ENCODE measurements around the gene P2RY11.
A peak's percentile ranks its signal among the peaks of the same experiment; 100 is the strongest.

P2RY11 gene

DNA sequence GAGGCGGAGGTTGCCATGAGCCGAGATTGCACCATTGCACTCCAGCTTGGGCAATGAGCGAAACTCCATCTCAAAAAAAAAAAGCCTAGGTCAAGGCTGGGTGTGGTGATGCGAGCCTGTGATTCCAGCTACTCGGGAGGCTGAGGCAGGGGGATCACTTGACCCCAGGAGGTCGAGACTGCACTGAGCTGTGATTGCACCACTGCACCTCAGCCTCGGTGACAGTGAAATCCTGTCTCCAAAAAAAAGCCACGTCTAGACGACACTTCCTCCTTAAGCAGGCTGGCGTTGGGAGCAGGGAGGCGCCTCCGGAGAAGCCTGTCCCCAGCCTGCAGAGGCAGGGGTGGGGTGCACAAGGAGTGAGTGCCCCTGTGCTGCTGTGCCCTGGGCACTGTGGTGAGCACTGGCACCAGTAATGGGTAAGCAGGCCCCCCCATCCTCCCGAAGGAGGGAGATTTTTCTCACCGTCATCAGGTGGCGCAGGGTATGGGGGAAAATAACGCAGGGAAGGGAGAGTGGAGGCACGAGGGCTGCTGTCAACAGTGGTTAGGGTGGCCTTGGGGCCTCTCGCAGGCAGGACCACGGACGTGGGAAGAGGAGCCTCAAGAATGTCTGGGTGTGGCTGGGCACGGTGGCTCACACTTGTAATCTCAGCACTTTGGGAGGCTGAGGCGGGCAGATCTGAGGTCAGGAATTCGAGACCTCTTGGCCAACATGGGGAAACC is 706 bp downstream of the P2RY11 start:
- Mint-ChIP-seq H3K4me1 (peaks cover 56% of the 10 kb centered on the region), H3K4me3 (peak overlapping the region; percentile 85), H3K36me3 (ENCODE audit: insufficient read depth) (peaks cover 81% of the 10 kb centered on the region), H3K27ac (ENCODE audit: low read depth) (peak overlapping the region; percentile 99), H3K9me3 (no peaks in the 10 kb centered on the region), H3K27me3 (no peaks in the 10 kb centered on the region)
- ATAC-seq (replicated peaks; ENCODE audit: extremely low read depth, poor library complexity, severe bottlenecking), result peak; percentile 57
- peak; percentile 52 to 67 for DNase-seq (ENCODE audit: low spot score in 2 of 2)

DNA sequence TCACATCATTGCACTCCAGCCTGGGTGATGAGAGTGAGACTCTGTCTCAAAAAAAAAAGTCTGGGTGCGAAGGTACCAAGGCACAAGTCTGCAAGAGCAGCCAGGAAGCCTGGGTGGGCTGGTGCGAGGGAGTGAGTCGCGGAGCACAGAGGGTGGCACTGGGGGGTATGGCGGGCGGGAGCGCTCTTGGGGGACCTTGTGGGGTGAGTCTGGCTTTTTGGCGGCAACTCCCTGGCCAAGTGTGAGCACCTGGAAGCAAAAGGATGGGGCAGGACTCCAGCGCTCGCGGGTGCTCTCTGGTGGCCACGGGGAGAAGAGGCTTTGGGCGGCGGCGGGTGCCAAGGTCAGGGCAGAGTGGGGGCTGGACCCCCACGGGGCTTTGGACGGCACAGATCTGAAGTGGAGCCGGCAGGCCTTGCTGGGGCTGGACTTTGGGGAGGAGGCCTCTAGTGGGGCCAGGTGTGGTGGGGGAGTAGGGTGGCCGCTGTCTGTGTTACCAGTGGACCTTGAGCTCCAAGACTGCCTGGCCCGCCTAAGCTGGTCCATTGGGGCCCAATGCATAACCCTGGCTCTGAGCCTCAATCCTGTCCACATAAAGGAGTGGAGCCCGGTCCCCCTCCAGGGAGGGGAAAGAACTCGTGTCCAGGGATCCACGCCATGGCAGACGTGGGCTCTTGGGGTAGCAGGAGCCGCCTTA is 1.6 kb downstream of the P2RY11 start:
- H3K27me3 Mint-ChIP-seq, result no peaks in the 10 kb centered on the region
- H3K4me1 Mint-ChIP-seq, result peaks cover 51% of the 10 kb centered on the region
- peaks cover 79% of the 10 kb centered on the region for H3K36me3 Mint-ChIP-seq (ENCODE audit: insufficient read depth)

GRCh38 chr19:10113592-10113963 is 2.1 kb downstream of the P2RY11 start:
- Mint-ChIP-seq H3K27ac (ENCODE audit: low read depth) (peak overlapping the region; percentile 99), H3K4me1 (peaks cover 51% of the 10 kb centered on the region), H3K4me3 (peak overlapping the region; percentile 85), H3K36me3 (ENCODE audit: insufficient read depth) (peaks cover 80% of the 10 kb centered on the region), H3K27me3 (no peaks in the 10 kb centered on the region), H3K9me3 (no peaks in the 10 kb centered on the region)
- ATAC-seq (replicated peaks; ENCODE audit: extremely low read depth, poor library complexity, severe bottlenecking) (no peak), DNase-seq (ENCODE audit: low spot score in 2 of 2) (no peak)

More for the DNA sequence above, 1.6 kb downstream of the P2RY11 start:
- Mint-ChIP-seq H3K4me3 (peak overlapping the region; percentile 85), H3K27ac (ENCODE audit: low read depth) (peak overlapping the region; percentile 99), H3K9me3 (no peaks in the 10 kb centered on the region)
- ATAC-seq (replicated peaks; ENCODE audit: extremely low read depth, poor library complexity, severe bottlenecking) (peak; percentile 73), DNase-seq (ENCODE audit: low spot score in 2 of 2) (peak; percentile 62 to 70)

DNA sequence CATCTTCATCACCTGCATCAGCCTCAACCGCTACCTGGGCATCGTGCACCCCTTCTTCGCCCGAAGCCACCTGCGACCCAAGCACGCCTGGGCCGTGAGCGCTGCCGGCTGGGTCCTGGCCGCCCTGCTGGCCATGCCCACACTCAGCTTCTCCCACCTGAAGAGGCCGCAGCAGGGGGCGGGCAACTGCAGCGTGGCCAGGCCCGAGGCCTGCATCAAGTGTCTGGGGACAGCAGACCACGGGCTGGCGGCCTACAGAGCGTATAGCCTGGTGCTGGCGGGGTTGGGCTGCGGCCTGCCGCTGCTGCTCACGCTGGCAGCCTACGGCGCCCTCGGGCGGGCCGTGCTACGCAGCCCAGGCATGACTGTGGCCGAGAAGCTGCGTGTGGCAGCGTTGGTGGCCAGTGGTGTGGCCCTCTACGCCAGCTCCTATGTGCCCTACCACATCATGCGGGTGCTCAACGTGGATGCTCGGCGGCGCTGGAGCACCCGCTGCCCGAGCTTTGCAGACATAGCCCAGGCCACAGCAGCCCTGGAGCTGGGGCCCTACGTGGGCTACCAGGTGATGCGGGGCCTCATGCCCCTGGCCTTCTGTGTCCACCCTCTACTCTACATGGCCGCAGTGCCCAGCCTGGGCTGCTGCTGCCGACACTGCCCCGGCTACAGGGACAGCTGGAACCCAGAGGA is 2.6 kb downstream of the P2RY11 start:
- H3K27ac Mint-ChIP-seq (ENCODE audit: low read depth), result peak overlapping the region; percentile 99
- H3K4me1 Mint-ChIP-seq, result peaks cover 56% of the 10 kb centered on the region
- no peak for ATAC-seq (replicated peaks; ENCODE audit: extremely low read depth, poor library complexity, severe bottlenecking)
- peaks cover 79% of the 10 kb centered on the region for H3K36me3 Mint-ChIP-seq (ENCODE audit: insufficient read depth)
- H3K9me3 Mint-ChIP-seq, result no peaks in the 10 kb centered on the region
- peak overlapping the region; percentile 85 for H3K4me3 Mint-ChIP-seq
- no peak for DNase-seq (ENCODE audit: low spot score in 2 of 2)
- H3K27me3 Mint-ChIP-seq, result no peaks in the 10 kb centered on the region

DNA sequence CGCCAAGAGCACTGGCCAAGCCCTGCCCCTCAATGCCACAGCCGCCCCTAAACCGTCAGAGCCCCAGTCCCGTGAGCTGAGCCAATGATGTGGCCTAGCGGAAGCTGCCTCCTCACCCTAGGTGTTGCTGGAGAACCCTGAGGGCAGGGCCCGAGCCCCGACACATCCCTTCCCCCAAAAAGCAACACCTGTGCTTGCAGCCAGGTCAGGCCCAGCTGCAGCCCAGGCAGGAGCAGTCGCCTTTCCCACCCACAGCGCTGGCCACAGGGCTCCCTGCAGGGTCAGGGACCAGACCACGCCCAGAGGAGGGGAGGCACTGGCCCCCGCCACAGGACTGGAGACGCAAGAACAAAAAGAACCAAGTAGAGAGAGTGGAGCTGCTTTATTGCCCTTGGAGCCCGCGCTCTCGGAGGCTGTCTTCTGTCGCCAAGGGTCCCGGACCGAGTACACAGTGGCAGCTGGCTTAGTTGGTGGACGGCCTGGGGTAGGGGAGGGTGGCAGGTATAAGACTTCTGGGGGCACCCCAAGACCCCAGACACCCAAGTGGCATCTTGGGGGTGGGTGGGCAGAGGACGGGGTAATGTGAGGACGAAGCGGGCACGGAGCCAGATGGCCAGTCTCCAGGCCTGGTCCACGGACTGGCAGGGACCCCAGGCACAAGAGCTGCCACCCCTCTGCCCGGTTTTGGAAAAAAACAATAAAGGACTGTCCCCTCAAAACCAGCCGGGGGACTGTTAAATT is 3.3 kb downstream of the P2RY11 start:
- H3K27me3 Mint-ChIP-seq, result no peaks in the 10 kb centered on the region
- H3K27ac Mint-ChIP-seq (ENCODE audit: low read depth), result peak overlapping the region; percentile 81
- ATAC-seq (replicated peaks; ENCODE audit: extremely low read depth, poor library complexity, severe bottlenecking) (no peak), DNase-seq (ENCODE audit: low spot score in 2 of 2) (no peak)
- H3K4me3 Mint-ChIP-seq, result peak overlapping the region; percentile 61
- peaks cover 77% of the 10 kb centered on the region for H3K36me3 Mint-ChIP-seq (ENCODE audit: insufficient read depth)
- no peaks in the 10 kb centered on the region for H3K9me3 Mint-ChIP-seq
- peaks cover 62% of the 10 kb centered on the region for H3K4me1 Mint-ChIP-seq

DNA sequence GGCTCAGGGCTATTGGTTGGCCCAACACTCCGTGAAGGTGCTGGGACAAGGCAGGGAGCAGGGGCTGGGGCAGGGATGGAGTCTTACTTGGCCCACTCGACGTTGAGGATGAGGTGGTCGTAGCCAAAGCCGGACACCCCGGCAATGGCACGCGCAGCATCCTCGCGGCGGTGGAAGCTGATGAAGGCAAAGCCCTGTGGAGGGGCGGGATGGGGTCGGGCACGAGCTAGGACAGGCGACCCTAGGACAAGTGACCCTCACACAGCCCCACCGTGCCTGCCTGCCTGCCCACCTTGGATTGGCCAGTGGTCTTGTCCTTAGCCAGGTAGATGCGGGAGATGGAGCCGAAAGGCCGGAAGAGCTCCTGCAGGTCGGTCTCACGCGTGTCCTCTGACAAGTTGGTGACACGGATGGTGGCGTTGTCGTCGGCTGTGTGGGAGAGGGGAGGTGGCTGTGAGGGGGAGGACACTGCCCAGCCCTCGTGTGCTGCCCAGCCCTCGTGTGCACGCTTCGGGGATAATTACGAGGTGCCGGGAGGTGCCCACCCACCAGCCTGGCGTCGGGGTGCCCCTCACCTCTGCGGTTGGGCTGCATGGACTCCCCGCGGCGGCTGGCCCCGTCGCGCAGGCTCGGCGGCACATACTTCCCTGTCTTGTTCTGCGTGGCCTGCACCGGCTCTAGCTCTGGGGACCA is 4.0 kb downstream of the P2RY11 start:
- Mint-ChIP-seq H3K36me3 (ENCODE audit: insufficient read depth) (peaks cover 72% of the 10 kb centered on the region), H3K4me3 (peak overlapping the region; percentile 44), H3K27me3 (no peaks in the 10 kb centered on the region), H3K9me3 (no peaks in the 10 kb centered on the region), H3K4me1 (peaks cover 59% of the 10 kb centered on the region), H3K27ac (ENCODE audit: low read depth) (peak overlapping the region; percentile 72)
- DNase-seq (ENCODE audit: low spot score in 2 of 2) (no peak), ATAC-seq (replicated peaks; ENCODE audit: extremely low read depth, poor library complexity, severe bottlenecking) (no peak)

DNA sequence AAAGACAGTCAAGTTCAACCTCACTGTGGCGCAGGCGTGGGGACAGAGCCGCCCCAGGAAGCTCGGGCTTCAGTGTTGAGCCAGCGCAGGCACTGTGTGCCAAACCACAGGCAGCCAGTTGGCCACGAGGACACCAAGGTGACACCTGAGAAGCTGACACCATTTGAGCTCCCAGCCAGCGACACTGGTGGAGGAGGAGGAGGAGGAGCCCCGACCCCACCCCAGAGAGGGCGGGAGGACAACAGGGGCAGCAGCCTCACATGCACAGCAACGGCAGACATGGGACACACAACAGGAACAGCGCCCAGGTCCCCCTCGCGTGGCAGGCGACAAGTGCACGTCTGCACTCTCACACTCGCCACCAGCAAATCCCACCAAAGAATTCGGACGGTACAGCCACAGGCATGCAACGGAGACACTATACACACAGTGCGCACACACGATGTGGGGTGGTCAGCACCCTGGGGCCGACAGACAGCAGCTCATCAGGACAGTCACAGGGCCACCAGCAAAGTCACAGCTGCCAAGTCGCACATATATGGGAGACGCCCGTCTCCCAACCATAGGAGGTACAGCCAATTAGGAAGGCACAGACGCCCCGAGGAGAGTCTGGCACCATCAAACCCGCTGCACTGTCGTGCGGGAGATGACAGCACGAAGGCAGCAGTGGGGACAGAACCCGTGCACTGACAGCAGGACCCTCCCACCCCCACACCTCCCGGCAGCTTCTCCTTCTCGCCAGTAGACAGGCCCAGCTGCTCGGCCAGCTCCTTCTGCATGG is 4.8 kb downstream of the P2RY11 start:
- Mint-ChIP-seq H3K36me3 (ENCODE audit: insufficient read depth) (peaks cover 66% of the 10 kb centered on the region), H3K4me1 (peaks cover 54% of the 10 kb centered on the region), H3K9me3 (no peaks in the 10 kb centered on the region), H3K27ac (ENCODE audit: low read depth) (peak overlapping the region; percentile 72), H3K27me3 (no peaks in the 10 kb centered on the region), H3K4me3 (peak overlapping the region; percentile 44)
- ATAC-seq (replicated peaks; ENCODE audit: extremely low read depth, poor library complexity, severe bottlenecking) (no peak), DNase-seq (ENCODE audit: low spot score in 2 of 2) (no peak)

DNA sequence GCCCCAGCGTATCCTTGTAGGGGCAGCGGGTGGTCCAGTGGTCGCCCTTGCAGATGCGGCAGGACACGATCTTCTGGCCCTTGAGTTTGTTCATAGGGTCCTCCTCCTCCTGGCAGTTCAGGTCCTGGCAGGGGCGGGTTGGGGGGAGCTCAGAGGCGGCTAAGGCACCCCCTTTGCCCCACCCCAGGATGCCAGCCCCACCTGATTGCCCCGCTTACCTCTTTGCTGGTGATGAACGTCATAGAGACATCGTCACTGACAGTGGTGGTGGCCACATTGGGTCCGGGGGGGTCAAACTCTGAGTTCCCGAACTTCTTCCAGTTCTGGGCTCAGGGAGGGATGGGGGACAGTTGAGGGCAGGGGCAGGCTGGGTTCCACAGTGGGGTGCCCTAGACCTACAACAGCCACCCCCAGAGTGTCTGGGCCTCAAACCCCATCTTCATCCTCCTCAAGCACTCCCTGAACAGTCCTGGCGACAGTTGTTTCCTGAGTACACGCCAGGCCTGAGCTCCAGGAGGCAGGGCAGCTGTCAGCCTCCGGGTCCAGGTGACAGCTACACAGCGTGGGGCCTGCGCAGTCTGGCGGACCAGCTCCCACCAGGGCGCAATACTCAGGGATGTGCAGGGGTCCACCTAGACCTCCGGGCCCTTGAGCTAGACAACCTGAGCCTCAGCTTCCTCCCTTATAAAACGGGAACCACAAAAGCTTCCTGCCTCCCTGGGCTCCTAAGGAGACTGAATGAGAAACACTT is 5.5 kb downstream of the P2RY11 start:
- Mint-ChIP-seq H3K36me3 (ENCODE audit: insufficient read depth) (peaks cover 58% of the 10 kb centered on the region), H3K27ac (ENCODE audit: low read depth) (peak overlapping the region; percentile 72), H3K4me3 (no peak overlapping the region), H3K9me3 (no peaks in the 10 kb centered on the region), H3K4me1 (peaks cover 48% of the 10 kb centered on the region), H3K27me3 (no peaks in the 10 kb centered on the region)
- DNase-seq (ENCODE audit: low spot score in 2 of 2), result no peak
- ATAC-seq (replicated peaks; ENCODE audit: extremely low read depth, poor library complexity, severe bottlenecking), result no peak

- Mint-ChIP-seq H3K36me3 (ENCODE audit: insufficient read depth) (peaks cover 42% of the 10 kb centered on the region), H3K27me3 (no peaks in the 10 kb centered on the region), H3K27ac (ENCODE audit: low read depth) (peak overlapping the region; percentile 94), H3K4me1 (peaks cover 30% of the 10 kb centered on the region), H3K9me3 (no peaks in the 10 kb centered on the region), H3K4me3 (peak overlapping the region; percentile 93)
- DNase-seq (ENCODE audit: low spot score in 2 of 2), result no peak
- no peak for ATAC-seq (replicated peaks; ENCODE audit: extremely low read depth, poor library complexity, severe bottlenecking)
These were observed 7.5 kb downstream of the P2RY11 start for GRCh38 chr19:10118960-10119359.

DNA sequence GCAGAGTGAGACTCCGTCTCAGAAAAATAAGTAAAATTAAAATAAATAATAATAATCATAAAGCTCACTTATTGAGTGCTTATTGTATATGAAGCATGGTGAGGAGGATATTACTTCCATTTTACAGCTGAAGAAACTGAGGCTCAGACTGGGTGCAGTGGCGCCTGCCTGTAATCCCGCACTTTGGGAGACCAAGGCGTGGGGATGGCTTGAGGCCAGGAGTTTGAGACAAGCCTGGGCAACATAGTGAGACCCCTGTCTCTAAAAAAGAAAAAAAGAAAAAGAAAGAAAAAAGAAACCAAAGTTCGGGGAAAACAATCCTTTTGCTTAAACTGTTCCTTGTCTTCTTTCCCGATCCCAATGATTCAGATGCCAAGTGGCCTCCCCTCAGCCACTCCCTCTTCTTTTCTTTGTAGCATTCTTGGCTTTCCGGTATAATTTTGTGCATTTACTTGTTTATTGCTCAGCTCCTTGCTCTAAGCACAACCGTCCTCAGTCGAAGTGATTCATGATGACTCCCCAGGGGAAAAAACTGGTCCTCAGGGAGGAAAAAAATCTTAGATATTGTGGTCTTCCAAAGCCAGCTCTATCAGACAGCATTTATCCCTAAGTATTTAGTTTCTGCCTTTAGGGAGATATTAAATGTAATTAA is 9.2 kb downstream of the P2RY11 start:
- Mint-ChIP-seq H3K27me3 (no peaks in the 10 kb centered on the region), H3K9me3 (no peaks in the 10 kb centered on the region), H3K36me3 (ENCODE audit: insufficient read depth) (peaks cover 32% of the 10 kb centered on the region), H3K4me1 (peaks cover 23% of the 10 kb centered on the region), H3K4me3 (no peak overlapping the region), H3K27ac (ENCODE audit: low read depth) (no peak overlapping the region)
- no peak for ATAC-seq (replicated peaks; ENCODE audit: extremely low read depth, poor library complexity, severe bottlenecking)
- no peak for DNase-seq (ENCODE audit: low spot score in 2 of 2)
